Peyer's patch (tissue), 4 donors: Measurements from ENCODE around the gene TTC23. TPM values are rescaled to one million over a fixed set of nuclear protein-coding genes. Genes with fewer than 3 reads are reported as not detected.

Experiments
- DNase-seq, 3 donors: peaks; one replicate each; pipeline ENCODE4 v3.0.0-alpha.2; 2017 to 2019
- H3K27ac ChIP-seq, 4 donors: fragments of 200-600 bp; sonication (generic); one replicate each; pipeline ENCODE4 v1.5.1; 2016 to 2019
- H3K27me3 ChIP-seq, 2 donors: fragments of 200-600 bp; sonication (generic); one replicate each; pipeline ENCODE4 v1.5.1; 2019
- H3K36me3 ChIP-seq, 3 donors: fragments of 200-600 bp; sonication (generic); one replicate each; pipeline ENCODE4 v1.5.1; 2016 to 2019
- H3K4me1 ChIP-seq, 4 donors: fragments of 200-600 bp; sonication (generic); one replicate each; pipeline ENCODE4 v1.5.1; 2016 to 2019
- H3K4me3 ChIP-seq, 4 donors: fragments of 200-600 bp; sonication (generic); 1 replicate in 3 of 4; 2 replicates in 1 of 4; pipeline ENCODE4 v1.5.1; 2016 to 2019; ENCODE audit warnings: mild to moderate bottlenecking in 1 of 4
- H3K9me3 ChIP-seq, 4 donors: fragments of 200-600 bp; sonication (generic); one replicate each; pipeline ENCODE4 v1.5.1; 2016 to 2019; ENCODE audit warnings: mild to moderate bottlenecking in 1 of 4
- CTCF ChIP-seq, 6 experiments: fragments of 450-650 bp in 4 of 6; fragments of 200-600 bp in 2 of 6; sonication (generic) in 1 of 6; IDR thresholded peaks; one replicate each; pipeline ENCODE4 v1.5.1; 2017 to 2019; ENCODE audit warnings: antibody characterized with exemption in 6 of 6, mild to moderate bottlenecking in 3 of 6, moderate library complexity in 1 of 6
- POLR2A ChIP-seq, 2 donors: fragments of 450-650 bp; IDR thresholded peaks; one replicate each; pipeline ENCODE4 v1.5.1; 2017; ENCODE audit warnings: antibody characterized with exemption in 2 of 2, mild to moderate bottlenecking in 2 of 2, moderate library complexity in 2 of 2
- total RNA-seq, 4 donors: library from RNA; depleted of rRNA; stranded (reverse); fragments of >200 nt; gene quantifications; one replicate each; pipeline ENCODE4 v1.1.0, GENCODE V29; 2016

TTC23 gene
- total RNA-seq, 4 donors from 2014 or later = 8.2 to 33.0 (median 22.9) TPM

DNA sequence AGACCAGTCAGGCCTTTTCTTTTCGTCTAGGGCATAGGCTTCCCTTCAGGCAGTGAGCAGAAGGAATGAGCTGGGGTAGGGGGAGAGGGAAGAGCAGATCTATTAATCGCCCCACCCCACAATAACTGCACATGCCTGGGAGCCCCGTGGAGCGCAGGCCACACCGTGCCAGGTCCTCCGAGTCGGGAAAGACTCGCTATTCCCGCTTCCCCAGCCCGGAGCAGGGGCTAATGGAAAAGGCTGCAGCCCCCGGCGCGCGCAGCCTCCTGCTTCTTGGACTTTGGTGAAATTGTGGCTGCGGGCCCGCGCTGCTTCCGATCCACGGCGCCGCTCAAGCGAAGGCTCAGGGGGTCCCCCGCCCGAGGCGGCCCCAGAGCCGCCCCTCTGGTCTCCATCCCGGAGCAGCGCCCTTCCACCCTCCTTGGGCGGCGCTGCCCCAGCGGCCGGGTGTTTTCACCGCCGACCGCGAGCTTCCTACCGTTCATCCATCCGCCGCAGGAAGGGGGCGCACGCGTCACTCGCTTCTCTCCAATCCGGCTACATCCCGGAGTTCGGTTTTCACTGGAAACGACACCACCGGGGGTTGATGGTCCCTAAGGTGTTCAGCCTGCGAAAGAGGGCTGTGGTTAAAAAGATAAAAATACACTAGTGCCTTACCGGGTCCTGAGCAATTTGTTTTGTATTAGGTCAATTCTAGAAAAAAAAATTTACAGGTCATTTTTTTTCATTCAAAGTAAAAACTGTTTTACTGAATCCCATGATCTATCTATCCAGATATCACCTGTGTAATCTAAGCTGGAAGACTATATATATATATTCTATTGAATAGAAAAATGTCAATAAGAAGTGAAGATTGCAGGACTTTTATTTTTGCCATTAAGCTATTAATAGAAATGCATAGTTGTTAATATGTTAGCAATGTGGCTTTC is 148.9 kb downstream of the TTC23 start:
- H3K4me3 ChIP-seq = peak overlapping the region in 2 of 4 donors; percentile 29 to 42
- H3K27ac ChIP-seq = no peak overlapping the region
- peaks cover 0 to 5% of the 10 kb centered on the region in 2 donors for H3K27me3 ChIP-seq

DNA sequence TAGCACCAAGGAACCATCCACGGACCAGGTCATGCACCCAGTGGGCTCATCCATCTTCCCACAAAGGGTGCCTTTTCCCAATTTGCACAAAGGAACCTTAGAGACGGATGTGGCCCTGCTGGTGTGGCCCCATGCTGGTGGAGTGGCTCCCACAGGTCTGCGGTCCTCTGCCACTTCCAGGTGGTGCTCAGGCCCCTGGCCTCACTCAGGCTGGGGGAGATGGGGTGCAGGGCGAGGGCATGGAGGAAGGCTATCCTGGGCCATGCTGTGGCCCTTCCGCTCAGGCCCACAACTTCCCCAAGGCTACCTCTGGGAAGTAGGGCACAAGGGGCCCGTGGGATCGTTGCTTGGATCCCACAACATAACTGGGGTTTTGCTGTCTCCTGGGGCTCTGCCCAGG is 149.7 kb downstream of the TTC23 start:
- TF ChIP-seq POLR2A (IDR thresholded peaks at IDR 0.05) (no peak), CTCF (IDR thresholded peaks at IDR 0.05) (no peak)

More for the DNA sequence above, 148.9 kb downstream of the TTC23 start:
- no peaks in the 10 kb centered on the region for H3K36me3 ChIP-seq
- peaks cover 0 to 16% (median 4%) of the 10 kb centered on the region in 4 donors for H3K4me1 ChIP-seq
- DNase-seq = peak; percentile 24 to 86 (median 77)
- TF ChIP-seq CTCF (IDR thresholded peaks at IDR 0.05) = peak in 4 of 6 experiments; percentile 52 to 77 (median 68)
- TF ChIP-seq POLR2A (IDR thresholded peaks at IDR 0.05) = no peak
- no peaks in the 10 kb centered on the region for H3K9me3 ChIP-seq

GRCh38 chr15:99098991-99099390 is 150.4 kb downstream of the TTC23 start:
- Histone ChIP-seq H3K27me3 (peaks cover 0 to 5% of the 10 kb centered on the region in 2 donors), H3K36me3 (no peaks in the 10 kb centered on the region), H3K27ac (no peak overlapping the region), H3K4me1 (peaks cover 0 to 7% (median 3%) of the 10 kb centered on the region in 4 donors), H3K9me3 (no peaks in the 10 kb centered on the region), H3K4me3 (no peak overlapping the region)
- TF ChIP-seq POLR2A (IDR thresholded peaks at IDR 0.05) = no peak
- TF ChIP-seq CTCF (IDR thresholded peaks at IDR 0.05) = no peak
- no peak for DNase-seq

More for the DNA sequence above, 149.7 kb downstream of the TTC23 start:
- H3K27ac ChIP-seq = no peak overlapping the region
- peaks cover 0 to 5% of the 10 kb centered on the region in 2 donors for H3K27me3 ChIP-seq
- H3K36me3 ChIP-seq = no peaks in the 10 kb centered on the region
- H3K4me1 ChIP-seq = peaks cover 0 to 9% (median 3%) of the 10 kb centered on the region in 4 donors
- no peaks in the 10 kb centered on the region for H3K9me3 ChIP-seq
- no peak overlapping the region for H3K4me3 ChIP-seq
- DNase-seq = no peak

- Histone ChIP-seq H3K9me3 (no peaks in the 10 kb centered on the region), H3K4me3 (no peak overlapping the region), H3K27ac (no peak overlapping the region), H3K36me3 (no peaks in the 10 kb centered on the region), H3K27me3 (peaks cover 0 to 5% of the 10 kb centered on the region in 2 donors), H3K4me1 (peaks cover 0 to 7% (median 3%) of the 10 kb centered on the region in 4 donors)
- TF ChIP-seq POLR2A (IDR thresholded peaks at IDR 0.05) (no peak), CTCF (IDR thresholded peaks at IDR 0.05) (no peak)
- DNase-seq = no peak
These were observed 151.0 kb downstream of the TTC23 start for GRCh38 chr15:99098426-99098825.

DNA sequence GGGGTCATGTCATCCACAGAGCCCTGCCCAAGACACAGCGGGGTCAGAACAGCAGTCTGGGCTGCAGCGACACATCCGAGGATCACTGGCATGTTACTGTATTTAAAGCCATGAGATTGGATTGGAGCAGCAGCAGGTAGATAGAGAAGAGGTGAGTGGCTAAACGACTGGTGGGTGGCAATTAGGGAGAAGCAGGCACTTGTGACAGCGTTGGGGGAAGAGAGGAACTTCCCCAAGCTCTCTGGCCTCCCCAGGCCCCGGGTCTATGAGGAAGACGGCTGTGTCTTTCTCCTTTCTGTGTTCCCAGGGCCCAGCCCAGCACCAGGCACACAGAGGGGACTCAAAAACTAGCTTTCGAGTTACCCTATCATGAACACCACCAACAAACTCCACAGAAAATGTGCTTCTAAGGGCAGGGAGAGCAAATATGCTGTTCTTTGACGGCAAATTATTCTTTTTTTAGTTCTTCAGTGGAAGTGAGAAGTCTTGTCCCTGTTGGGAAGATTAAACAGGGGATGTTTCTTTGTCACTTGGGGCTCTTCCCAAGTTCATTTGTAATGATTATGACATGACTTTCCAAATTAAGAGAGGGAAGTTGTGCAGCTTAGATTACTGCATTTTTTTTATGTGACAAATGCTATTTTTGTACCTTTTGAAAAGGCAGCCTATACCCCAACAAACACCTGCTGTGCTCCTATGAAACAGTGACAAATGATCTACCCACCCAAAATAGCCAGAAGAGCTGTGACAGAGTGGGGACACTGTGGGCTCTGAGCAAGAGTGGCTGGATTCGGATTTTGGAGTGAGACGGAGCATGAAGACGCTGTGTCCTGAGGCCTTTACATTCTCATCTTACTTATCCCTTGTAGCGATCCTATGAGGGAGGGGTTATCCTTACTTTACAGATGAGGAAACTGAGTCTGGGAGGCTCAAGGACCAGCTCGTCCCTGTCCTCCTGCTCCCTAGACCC is 151.7 kb downstream of the TTC23 start:
- H3K27ac ChIP-seq = no peak overlapping the region
- no peaks in the 10 kb centered on the region for H3K36me3 ChIP-seq
- H3K4me1 ChIP-seq = peaks cover 0 to 7% (median 3%) of the 10 kb centered on the region in 4 donors
- no peak for DNase-seq
- TF ChIP-seq POLR2A (IDR thresholded peaks at IDR 0.05) = no peak
- TF ChIP-seq CTCF (IDR thresholded peaks at IDR 0.05) = no peak
- no peaks in the 10 kb centered on the region for H3K9me3 ChIP-seq
- no peak overlapping the region for H3K4me3 ChIP-seq
- peaks cover 0 to 5% of the 10 kb centered on the region in 2 donors for H3K27me3 ChIP-seq
